Mucosa of stomach (tissue), 1 donor: ENCODE measurements around the gene OLFML1.

Experiments
- H3K27me3 ChIP-seq: one replicate; pipeline ENCODE4 v1.7.0; 2013; ENCODE audit warnings: mild to moderate bottlenecking, low read length; ENCODE audit not compliant: control insufficient read depth, insufficient read depth
- H3K36me3 ChIP-seq: one replicate; pipeline ENCODE4 v1.7.0; 2013; ENCODE audit warnings: low read length; ENCODE audit not compliant: control insufficient read depth, insufficient read depth
- H3K4me1 ChIP-seq: one replicate; pipeline ENCODE4 v1.7.0; 2013; ENCODE audit warnings: mild to moderate bottlenecking, low read length; ENCODE audit not compliant: control insufficient read depth, insufficient read depth
- H3K4me3 ChIP-seq: one replicate; pipeline ENCODE4 v1.7.0; 2013; ENCODE audit warnings: low read length
- H3K9ac ChIP-seq: one replicate; pipeline ENCODE4 v1.7.0; 2013; ENCODE audit warnings: mild to moderate bottlenecking, low read length, moderate library complexity
- H3K9me3 ChIP-seq: one replicate; pipeline ENCODE4 v1.7.0; 2013; ENCODE audit warnings: mild to moderate bottlenecking, low read length, moderate library complexity; ENCODE audit not compliant: control insufficient read depth
- donor health status: Pancreatic carcinoma.

OLFML1 gene

DNA sequence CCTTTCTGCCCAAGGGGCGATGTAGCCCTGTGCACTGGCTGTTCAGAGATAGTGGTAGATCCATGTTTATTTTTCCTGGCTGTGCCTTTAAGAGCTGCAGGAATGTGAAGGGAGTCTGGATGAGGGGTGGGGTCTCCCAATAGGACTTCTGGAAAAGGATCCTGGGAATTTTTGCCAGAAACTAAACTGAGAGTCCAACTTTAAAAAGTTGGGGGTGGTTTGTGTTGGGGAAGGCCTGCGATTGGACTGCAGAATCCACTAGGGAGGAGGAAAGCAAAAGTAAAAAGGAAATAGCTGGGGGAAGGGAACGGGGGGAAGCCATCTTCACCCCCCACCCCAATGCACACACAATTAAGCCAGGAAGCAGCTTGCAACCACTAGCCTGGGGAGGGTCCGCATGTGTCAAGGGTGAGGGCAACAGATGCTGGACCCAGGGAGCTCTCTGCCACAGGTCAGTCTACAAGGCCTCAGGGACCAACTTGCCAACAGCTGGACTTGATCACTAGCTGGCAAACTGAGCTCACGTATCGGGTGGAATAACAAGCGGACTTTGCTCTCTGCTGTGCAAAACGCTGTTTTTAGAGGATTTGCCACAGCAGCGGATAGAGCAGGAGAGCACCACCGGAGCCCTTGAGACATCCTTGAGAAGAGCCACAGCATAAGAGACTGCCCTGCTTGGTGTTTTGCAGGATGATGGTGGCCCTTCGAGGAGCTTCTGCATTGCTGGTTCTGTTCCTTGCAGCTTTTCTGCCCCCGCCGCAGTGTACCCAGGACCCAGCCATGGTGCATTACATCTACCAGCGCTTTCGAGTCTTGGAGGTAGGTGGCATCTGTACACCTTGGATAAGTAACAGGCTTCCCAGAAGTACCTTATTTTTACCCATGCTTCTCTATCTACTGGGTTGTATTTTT lies at the start of gene OLFML1:
Gene OLFML1, plus strand, starts transcription at position 321 of the 912 bp plus-strand sequence. Its CDS starts 370 bp downstream, at position 691.
- H3K27me3 ChIP-seq, result no peaks in the 10 kb centered on the region
- H3K36me3 ChIP-seq, result no peaks in the 10 kb centered on the region
- no peak within 1 kb of the TSS for H3K9ac ChIP-seq
- no peaks in the 10 kb centered on the region for H3K4me1 ChIP-seq
- H3K9me3 ChIP-seq, result no peaks in the 10 kb centered on the region
- peak within 1 kb of the TSS; percentile 4 for H3K4me3 ChIP-seq

DNA sequence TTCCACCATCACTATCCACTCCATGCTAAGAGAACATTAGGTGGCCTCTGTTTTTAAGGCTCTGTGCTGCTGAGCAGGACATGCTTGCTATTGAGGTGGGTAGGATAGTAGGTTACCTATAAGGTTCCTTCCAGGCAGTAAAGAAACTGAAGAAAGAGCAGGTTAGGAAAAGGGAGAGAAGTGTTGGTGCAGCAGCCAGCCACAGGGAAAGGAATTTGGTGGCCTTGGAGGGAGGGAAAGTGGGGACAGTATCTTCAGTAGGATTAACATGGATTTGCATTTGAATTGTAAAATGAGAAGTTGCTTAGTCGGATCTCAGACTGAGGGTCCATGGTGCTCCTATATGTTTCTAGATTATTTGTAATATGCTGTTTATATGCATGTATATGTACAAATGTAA lies 49.2 kb upstream of the OLFML1 start:
- Histone ChIP-seq H3K4me1 (no peaks in the 10 kb centered on the region), H3K27me3 (no peaks in the 10 kb centered on the region), H3K36me3 (no peaks in the 10 kb centered on the region), H3K9me3 (no peaks in the 10 kb centered on the region), H3K9ac (no peak overlapping the region), H3K4me3 (no peak overlapping the region)

DNA sequence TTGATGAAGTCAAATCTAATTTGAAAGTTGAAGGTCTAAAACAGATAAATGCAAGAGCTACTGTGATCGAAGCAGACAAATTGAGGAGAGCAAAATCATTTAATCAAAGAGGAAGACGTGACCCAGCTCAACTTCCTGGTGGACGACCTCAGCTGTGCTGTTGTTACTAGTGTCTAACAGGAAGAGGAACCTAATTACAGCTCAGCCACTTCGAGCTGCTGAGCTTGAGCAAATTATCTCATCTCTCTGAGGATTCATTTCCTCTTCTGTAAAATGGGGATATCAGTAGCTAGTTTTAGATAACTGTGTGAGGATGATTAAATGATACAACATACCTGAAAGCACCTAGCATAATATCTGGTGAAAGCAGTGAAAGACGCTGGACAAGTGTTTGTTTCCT lies 48.6 kb upstream of the OLFML1 start:
- H3K36me3 ChIP-seq, result no peaks in the 10 kb centered on the region
- no peaks in the 10 kb centered on the region for H3K27me3 ChIP-seq
- H3K9me3 ChIP-seq, result no peaks in the 10 kb centered on the region
- H3K4me3 ChIP-seq, result no peak overlapping the region
- no peak overlapping the region for H3K9ac ChIP-seq
- no peaks in the 10 kb centered on the region for H3K4me1 ChIP-seq

DNA sequence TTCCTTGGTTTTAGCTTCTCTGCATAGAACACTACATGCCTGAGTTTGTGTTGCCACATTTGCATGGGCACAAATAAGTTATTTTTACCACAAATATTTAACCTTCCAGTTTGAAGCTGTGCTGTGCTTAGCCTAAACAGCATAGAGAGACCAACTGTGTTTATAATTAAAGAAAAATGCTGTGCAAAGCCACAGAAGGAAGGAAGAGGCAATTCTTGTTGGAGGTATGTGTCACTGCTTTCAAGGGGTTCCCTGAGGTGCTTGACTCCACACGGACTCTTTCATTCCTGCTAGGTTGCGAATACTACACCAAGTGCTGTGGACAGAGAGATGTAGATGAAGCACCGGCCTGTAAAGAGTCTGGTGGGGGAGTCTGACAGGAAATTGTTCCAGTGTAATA lies 47.6 kb upstream of the OLFML1 start:
- Histone ChIP-seq H3K4me1 (no peaks in the 10 kb centered on the region), H3K27me3 (no peaks in the 10 kb centered on the region), H3K9ac (no peak overlapping the region), H3K9me3 (no peaks in the 10 kb centered on the region), H3K36me3 (no peaks in the 10 kb centered on the region), H3K4me3 (no peak overlapping the region)

DNA sequence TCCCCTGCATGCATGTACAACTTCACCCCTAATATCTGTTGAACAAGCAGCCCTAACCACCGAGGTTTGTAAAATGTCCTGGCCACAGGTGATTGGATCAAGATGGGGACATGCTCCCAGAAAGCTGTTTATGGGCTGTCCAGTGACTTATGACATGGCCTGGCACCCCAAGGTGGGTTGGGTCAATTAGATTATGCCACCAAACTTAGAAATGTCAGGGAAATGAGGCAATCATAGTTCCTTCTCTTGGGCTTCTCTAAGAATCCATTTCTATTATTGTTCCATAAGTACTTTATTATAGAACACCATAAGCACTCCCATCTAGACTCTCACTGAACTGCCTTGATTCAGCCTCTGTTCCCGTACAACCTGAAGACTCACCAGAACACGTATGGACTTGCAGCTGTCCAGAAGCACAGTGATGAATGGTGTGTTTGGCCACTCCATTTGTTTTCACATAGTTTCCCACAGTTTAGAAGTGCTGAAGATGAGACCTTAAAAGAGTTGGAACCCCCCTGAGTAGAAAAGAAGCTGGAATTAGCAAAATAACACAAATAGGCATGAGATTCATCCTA lies 45.5 kb upstream of the OLFML1 start:
- Histone ChIP-seq H3K4me3 (no peak overlapping the region), H3K36me3 (no peaks in the 10 kb centered on the region), H3K27me3 (no peaks in the 10 kb centered on the region), H3K4me1 (no peaks in the 10 kb centered on the region), H3K9ac (no peak overlapping the region), H3K9me3 (no peaks in the 10 kb centered on the region)

DNA sequence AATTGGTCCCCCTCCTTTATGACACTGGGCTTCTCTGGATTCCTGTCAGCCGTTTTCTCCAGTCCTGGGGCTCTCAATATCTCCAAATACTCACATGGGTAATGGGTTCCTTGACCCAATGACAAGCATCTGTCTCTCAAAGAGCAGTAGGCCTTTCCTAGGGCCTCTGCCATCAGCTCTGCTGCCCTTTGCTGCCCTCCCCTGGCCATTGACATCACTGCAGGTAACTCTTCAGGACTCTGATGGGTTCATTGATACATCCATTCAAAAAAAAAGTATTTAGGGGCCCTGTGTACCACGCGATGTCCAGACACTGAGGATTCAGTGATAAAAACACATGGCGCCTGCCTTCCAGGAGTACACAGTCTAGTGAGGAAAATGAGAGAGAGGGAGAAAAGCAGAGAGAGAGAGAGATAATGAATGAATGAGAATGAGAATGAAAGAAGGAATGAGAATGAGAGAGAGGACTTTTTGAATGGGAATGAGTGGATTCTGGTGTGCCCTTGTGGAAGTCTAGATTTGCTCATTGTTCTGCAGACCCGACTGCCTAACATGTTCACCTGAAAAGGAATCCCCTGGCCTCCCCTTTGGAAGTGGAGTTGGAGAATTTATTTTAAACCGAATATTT lies 42.6 kb upstream of the OLFML1 start:
- Histone ChIP-seq H3K4me1 (no peaks in the 10 kb centered on the region), H3K36me3 (no peaks in the 10 kb centered on the region), H3K4me3 (no peak overlapping the region), H3K9ac (no peak overlapping the region), H3K9me3 (no peaks in the 10 kb centered on the region), H3K27me3 (no peaks in the 10 kb centered on the region)

DNA sequence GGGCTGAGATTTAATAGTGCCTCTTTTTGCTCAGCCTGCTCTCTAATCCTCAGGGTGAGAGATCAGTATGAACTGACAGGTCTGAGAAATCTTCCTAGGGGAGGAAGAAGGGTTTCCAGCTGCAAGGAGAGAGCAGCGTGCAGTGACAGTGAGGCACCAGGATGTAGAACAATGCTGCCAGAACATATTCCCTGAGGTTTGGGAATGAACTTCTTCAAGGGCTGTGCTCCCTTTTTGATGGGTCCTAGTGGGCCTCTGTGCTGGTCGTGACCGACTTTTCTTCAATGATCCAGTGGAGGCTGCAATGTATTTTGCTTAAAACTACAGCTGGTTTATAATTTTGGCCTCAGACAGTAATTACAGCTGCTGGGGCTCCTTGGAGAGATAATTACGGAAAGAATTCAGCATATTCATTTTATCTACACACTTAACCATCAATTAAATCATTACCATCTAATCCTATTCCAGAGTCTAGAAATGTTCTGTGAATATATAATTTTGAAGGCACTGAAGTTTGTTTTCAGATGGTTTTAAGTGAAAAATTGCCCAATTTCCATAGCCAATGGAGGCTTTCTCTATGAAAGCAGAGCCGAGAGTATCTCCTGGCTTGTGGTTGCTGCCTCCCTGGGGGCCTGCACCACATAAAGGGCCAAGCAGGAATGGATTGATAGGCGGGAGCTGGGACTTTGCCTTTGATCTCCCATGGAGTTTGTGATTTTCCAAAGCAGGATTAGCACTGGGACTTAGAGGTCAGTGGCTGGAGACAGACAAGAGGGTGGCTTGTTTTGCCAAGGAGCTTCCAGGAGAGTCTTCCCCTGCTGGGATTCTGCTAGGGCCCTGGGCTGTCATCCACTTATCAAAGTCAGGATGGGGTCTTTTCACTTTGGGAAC lies 41.0 kb upstream of the OLFML1 start:
- Histone ChIP-seq H3K4me3 (no peak overlapping the region), H3K4me1 (no peaks in the 10 kb centered on the region), H3K36me3 (no peaks in the 10 kb centered on the region), H3K9me3 (no peaks in the 10 kb centered on the region), H3K27me3 (no peaks in the 10 kb centered on the region), H3K9ac (no peak overlapping the region)

DNA sequence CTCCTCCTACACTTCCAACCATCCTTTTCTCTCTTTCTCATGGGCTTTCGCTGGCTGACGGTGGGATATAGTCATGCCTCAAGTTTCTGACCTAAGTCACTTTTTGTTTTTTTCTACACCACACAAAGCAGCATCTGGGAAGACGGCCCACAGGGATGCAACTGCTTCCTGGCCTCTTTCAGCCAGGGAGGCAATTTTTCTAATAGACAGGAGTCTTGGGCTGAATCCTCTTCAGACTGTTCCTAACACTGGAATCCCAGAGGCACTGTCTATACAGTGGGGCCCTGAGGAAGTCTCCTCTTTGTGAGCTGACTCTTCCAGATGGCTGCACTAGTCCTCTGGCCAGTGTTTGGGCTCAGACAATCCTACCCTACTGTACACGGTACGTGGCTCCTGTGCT lies 39.7 kb upstream of the OLFML1 start:
- H3K9me3 ChIP-seq, result no peaks in the 10 kb centered on the region
- H3K4me1 ChIP-seq, result no peaks in the 10 kb centered on the region
- no peaks in the 10 kb centered on the region for H3K27me3 ChIP-seq

DNA sequence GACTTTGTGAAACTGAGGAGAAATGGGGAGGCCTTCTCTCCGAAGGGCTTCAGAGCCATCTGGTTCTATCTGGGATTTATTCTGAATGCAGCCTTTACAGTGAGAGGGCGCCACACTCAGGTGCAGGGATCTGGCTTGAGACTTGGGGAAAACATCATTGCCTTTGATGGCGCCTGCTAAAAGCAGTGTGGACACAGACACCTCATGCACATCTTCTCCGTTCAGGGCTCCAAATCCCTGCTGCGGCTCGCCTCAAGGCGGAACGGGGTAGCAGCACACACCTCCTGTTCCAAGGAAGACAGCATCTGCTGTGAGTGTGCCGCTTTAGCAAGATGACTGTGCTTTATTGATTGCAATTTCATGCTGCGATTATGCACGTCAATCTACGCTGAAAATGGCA lies 37.1 kb upstream of the OLFML1 start:
- Histone ChIP-seq H3K27me3 (no peaks in the 10 kb centered on the region), H3K9ac (no peak overlapping the region), H3K9me3 (no peaks in the 10 kb centered on the region), H3K36me3 (no peaks in the 10 kb centered on the region), H3K4me3 (no peak overlapping the region), H3K4me1 (no peaks in the 10 kb centered on the region)

More for the DNA sequence above, 39.7 kb upstream of the OLFML1 start:
- no peak overlapping the region for H3K9ac ChIP-seq
- no peak overlapping the region for H3K4me3 ChIP-seq
- no peaks in the 10 kb centered on the region for H3K36me3 ChIP-seq

DNA sequence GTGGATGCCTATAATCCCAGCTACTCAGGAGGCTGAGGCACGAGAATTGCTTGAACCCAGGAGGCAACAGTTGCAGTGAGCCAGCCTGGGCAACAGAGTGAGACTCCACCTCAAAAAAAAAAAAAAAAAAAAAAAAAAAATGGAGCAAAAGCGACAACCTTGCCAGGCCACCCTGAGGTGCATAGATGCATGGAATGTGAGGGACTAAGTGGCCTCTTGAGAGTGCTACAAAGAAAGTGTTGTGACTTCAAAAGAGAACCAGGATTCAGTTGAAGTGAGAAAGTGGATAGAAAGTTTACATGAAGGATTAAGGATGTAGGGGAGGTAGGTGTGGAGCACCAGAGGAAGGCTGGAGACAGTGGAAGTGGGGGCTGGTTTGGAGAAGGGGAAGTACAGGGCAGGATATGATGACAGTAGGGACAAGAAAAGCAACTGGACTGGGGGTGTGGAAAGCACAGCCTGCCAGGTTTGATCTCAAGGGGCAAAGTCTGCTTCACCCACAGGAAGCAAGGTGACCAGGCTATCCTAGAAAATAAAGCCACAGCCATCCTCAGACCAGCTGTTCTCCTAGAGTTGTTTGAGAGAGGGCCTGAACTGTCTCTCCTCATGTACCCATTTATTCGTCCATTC lies 36.0 kb upstream of the OLFML1 start:
- Histone ChIP-seq H3K9ac (no peak overlapping the region), H3K4me3 (no peak overlapping the region), H3K27me3 (no peaks in the 10 kb centered on the region), H3K4me1 (no peaks in the 10 kb centered on the region), H3K36me3 (no peaks in the 10 kb centered on the region), H3K9me3 (no peaks in the 10 kb centered on the region)

DNA sequence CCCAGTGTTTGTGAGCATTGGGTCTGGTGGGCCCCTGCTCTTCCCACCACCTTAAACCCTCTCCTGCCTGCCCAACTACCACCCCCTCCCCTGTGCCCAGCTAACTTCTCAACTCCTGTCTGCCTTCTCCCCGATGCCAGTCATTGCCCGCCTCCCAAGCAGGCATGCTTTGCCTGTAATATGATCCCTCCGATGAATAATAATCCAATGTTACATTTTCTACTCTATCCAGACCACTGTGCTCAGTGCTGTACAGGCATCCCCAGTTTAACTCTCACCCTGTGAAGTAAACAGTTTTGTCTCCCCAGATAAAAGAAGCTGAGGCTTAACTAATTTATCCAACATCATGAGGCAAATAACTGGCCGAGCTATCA lies 35.5 kb upstream of the OLFML1 start:
- Histone ChIP-seq H3K4me3 (no peak overlapping the region), H3K9ac (no peak overlapping the region), H3K9me3 (no peaks in the 10 kb centered on the region), H3K27me3 (no peaks in the 10 kb centered on the region), H3K4me1 (no peaks in the 10 kb centered on the region), H3K36me3 (no peaks in the 10 kb centered on the region)
